Measurements from ENCODE around the gene TRPM2. TPM values are rescaled to one million over a fixed set of nuclear protein-coding genes. Genes with fewer than 3 reads are reported as not detected.
A peak's percentile ranks its signal among the peaks of the same experiment; 100 is the strongest.
"Not testable (repeated sequence)": the region's sequence is repeated elsewhere in the genome, so short reads cannot be mapped to it uniquely, and the experiment has no call there.

The TRPM2 gene
- total RNA-seq, 1 donor from 2014 or later, result 2.2 TPM

GRCh38 chr21:44335266-44336059, 18.0 kb upstream of the TRPM2 start:
- no peak for DNase-seq

DNA sequence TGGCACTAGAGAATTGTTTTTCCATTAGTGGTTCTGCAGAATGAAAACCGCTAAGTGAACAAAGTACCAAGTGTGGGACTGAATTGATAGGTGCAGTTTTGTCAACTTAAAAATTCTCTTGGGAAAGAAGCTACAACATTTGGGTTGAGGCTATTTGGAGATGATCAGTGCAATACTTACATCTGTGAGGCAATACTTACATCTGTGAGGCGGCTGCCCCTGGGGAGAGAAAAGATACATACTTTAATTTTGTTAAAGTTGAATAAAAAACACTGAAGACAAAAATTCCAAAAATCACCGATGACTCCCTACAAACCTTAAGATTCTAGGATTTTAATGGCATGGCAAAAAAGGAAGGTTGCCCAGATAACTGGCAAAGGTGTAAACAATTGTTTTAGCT, 16.0 kb upstream of the TRPM2 start:
- no peak for DNase-seq

GRCh38 chr21:44337941-44338895, 15.2 kb upstream of the TRPM2 start:
- peak; percentile 65 for DNase-seq

- DNase-seq, result peak; percentile 97
Measured at GRCh38 chr21:44338971-44339910, 14.2 kb upstream of the TRPM2 start, which contains the start of gene CFAP410. Gene CFAP410, minus strand, starts transcription at chr21:44339390. Its CDS starts 196 bp downstream, at chr21:44339194.

DNA sequence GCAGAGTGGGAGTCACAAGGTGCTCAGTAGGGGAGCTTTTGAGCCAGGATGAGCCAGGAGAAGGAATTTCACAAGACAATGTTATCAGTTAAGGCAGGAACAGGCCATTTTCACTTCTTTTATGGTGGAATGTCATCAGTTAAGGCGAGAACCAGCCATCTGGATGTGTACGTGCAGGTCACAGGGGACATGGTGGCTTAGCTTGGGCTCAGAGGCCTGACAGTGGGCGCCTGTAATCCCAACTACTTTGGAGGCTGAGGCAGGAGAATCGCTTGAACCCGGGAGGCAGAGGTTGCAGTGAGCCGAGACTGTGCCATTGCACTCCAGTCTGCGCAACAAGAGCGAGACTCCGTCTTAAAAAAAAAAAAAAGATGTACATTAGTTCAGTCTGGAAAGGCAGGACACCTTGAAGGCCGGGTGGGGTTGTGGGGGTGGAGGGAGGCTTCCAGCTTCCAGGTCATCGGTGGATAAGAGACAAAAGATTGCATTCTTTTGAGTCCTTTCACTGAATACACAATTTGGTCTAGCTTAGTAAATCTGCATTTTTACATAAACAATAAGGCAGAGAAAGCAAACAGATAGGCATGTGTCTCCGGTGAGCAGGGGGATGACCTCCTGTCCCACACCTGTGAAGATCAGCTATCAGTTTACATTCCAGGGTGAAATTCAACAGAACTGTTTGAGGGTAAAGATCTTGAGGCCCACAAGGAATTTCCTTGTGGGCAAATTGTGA, 11.5 kb upstream of the TRPM2 start:
- DNase-seq, result not testable (repeated sequence)

GRCh38 chr21:44342981-44343380, 10.4 kb upstream of the TRPM2 start:
- DNase-seq, result not testable (repeated sequence)

GRCh38 chr21:44344541-44345183, 8.8 kb upstream of the TRPM2 start:
- DNase-seq, result no peak

DNA sequence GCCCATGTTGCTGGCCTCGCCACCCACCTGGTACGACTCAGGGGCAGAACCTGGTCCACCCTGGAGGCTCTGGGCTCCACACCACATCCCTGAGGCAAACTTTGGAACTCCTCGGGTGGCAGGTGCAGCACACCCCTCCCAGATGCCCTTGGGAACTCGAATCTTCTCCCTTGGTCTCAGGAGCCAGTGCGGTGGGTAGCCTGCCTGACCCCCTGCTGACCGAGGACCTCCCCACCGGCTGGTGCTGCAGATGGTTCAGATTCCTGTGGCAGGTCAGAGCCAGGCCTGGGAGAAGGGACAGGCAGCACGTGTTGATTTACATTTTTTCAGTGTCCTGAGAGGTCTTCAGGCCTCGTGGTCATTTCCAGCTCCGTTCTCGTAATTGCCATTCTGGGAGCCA, 7.9 kb upstream of the TRPM2 start:
- no peak for DNase-seq

- DNase-seq, result no peak
Measured at GRCh38 chr21:44347911-44348451, 5.4 kb upstream of the TRPM2 start.

- no peak for DNase-seq
Measured at GRCh38 chr21:44348861-44349260, 4.6 kb upstream of the TRPM2 start.

DNA sequence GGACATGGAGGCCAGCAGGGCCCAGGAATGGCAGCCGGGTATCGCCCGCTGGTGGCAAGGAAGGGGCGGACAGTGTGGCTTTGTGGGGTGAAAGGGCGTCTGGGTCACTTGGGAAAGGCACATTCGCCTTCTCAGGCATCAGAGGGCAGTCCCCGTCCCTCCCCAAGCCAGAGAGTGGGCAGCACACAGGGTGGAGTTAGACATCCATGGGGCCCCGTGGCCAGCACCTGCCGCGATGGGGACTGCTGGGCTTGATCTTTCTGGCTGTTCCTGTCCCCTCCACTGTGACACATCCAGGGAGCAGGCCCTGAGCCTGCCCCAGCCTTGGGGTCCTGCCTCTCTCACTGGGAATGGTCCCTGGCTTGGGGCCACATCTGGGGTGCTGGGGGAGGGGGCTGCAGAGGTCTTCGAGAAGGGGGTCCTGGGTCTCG, 4.0 kb upstream of the TRPM2 start:
- no peak for DNase-seq

DNA sequence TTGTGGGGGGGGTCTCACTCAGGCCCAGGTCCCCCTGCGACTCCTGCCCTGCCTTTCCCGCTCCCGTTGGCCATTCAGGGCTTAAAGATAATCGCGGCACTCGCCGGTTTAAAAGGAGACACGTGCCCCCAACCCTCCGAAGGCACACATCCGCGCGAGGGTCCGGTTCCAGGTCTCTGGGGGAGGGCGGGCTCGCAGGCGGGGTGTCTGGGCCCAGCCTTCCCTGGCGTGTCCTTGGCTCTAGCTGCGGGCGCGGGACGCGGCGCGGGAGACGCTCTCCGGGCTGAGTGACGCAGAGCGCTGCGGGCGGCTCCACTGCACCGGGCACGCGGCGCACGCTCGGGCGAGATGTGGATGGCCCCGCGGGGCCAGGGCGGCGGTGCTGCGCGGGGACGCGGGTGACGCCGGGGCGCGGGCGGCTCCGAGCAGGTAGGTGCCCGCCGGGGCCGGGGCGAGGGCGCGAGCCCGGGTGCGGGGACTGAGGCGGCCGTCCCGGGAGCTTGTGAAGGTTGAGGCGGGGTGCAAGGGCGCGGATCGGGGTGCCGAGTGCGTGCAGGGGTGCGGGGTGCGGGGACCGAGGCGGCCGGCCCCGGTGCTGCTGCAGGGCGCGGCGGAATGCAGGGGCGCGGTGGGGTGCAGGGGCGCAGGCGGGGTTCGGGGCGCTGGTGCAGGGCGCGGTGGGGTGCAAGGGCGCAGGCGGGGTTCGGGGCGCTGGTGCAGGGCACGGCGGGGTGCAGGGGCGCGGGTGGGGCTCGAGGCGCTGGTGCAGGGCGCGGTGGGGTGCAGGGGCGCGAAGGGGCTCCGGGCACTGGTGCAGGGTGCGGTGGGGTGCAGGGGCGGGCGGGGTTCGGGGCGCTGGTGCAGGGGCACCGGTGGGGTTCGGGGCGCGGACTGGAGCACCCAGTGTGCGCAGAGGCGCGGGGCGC, 3.3 kb upstream of the TRPM2 start:
- no peak for DNase-seq

DNA sequence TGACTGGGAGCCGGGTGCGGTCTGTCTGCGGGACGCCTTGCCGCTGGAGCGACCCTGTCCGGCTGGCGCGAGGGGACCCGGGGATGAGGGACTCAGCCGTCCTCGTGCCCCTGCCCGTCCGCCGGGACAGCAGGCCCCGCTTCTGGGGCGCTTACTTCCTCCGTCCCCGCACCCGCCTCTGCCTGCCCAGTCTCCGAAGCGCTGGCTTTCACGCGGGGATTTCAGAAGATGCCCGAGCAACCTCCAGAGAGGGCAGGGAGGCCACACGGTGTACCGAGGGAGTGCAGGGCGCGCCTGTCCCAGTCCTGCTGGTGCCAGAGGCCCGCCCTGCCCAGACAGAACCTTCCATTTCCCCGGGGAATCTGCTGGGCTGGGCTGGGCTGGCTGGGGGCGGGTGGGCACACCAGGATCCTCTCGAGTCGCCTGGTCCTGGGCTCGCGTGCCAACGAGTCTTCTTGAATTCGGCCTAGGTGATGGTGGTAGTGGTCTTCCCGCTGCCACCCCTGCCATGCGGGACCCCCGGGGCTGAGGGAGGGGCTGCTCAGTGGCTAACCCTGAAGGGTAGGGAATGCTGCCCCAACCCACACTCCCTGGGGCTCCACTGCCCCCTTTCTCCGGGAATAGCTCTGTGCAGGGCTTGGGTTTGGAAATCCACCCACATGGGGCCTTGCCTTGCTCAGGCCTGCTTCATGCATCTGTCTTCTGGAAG, 2.5 kb upstream of the TRPM2 start:
- DNase-seq, result no peak

GRCh38 chr21:44351535-44352252, 1.7 kb upstream of the TRPM2 start:
- DNase-seq, result no peak

GRCh38 chr21:44352253-44352860, 1.1 kb upstream of the TRPM2 start:
- DNase-seq, result no peak

DNA sequence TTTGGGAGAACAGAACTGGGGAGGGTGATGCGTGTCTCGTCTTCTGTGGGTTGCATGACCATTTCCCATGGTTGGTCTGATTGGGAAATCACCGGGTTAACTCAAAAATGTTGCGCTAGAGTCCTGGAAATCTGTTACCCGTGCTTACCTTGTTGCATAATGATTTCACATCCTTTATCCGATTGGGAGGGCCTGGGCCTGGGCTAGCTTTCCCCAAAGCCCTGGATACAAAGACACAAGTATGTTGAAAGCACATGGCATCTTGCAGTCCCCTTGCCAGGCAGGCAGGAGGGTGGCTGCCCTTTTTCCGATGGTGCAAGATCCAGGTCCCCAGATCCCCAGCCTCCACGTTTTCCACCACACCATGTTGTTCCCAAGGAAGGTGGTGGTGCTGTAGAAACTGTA, 582 bp downstream of the TRPM2 start:
- no peak for DNase-seq
